ENCODE results near the gene SLC6A13.
"Not testable (repeated sequence)": the region's sequence is repeated elsewhere in the genome, so short reads cannot be mapped to it uniquely, and the experiment has no call there.

The SLC6A13 gene

DNA sequence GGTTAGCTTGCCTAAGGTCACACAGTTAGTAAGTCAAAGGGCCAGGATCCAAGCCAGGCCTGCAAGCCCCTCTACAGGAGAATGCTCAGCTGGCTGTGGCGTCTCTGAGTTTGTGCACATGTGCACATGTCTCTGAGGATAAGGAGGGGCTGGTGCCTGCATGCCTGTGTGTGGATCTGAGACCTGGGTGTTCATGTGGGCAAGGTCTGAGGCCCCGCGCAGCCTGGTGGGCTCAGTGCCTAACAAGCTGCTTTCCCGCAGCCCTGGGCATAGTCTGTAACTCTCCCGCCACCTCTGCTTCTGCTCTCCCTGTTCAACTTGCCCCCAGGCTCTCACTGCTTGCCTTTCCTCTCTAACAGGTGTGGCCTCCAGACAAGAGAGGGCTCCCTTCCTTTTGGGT is 44.4 kb downstream of the SLC6A13 start:
- no peak for ATAC-seq
- H3K27me3 Mint-ChIP-seq: peaks cover 24% of the 10 kb centered on the region
- no peaks in the 10 kb centered on the region for H3K9me3 Mint-ChIP-seq
- H3K27ac Mint-ChIP-seq: no peak overlapping the region
- H3K4me3 Mint-ChIP-seq: no peak overlapping the region
- peaks cover 19% of the 10 kb centered on the region for H3K4me1 Mint-ChIP-seq
- no peak for DNase-seq

DNA sequence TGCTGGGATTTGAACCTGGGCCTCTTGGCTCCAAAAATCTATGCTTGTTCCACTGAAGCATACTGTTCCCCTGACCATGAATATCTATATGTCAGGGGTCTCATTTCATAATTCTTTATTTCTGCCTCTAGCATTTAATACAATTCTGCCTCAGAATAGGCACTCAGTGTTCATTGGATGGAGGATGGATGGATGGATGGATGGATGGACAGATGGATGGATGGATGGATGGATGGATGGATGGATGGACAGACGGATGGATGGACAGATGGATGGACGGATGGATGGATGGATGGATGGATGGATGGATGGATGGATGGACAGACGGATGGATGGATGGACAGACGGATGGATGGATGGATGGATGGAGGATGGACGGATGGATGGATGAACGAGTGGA is 45.6 kb downstream of the SLC6A13 start:
- H3K4me1 Mint-ChIP-seq: peaks cover 28% of the 10 kb centered on the region
- not testable (repeated sequence) for ATAC-seq, H3K27ac Mint-ChIP-seq

DNA sequence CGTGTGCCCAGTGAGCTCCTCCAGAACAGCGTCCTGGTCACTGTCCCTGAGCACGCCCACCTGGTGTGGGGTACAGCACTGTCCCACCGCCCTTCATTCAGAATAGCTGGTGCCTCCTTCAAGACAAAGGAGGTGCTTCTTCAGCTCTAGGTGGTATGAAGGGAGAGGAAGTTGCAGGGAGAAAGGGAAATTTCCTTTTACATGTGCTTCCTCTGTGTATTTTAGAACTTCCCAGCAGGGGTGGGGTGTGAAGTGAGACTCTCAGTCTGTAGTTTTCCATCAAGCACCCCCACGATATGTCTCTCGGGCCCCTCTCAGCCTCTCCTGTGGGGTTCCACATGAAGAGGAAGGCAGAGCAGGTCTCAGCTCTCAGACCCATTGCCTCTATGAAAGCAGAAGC is 47.5 kb downstream of the SLC6A13 start:
- peaks cover 28% of the 10 kb centered on the region for H3K4me1 Mint-ChIP-seq
- no peak overlapping the region for H3K4me3 Mint-ChIP-seq
- H3K27ac Mint-ChIP-seq: no peak overlapping the region
- H3K9me3 Mint-ChIP-seq: no peaks in the 10 kb centered on the region
- H3K27me3 Mint-ChIP-seq: peaks cover 48% of the 10 kb centered on the region
- ATAC-seq: no peak
- DNase-seq: no peak

More for the DNA sequence above, 45.6 kb downstream of the SLC6A13 start:
- H3K9me3 Mint-ChIP-seq, DNase-seq, H3K4me3 Mint-ChIP-seq: not testable (repeated sequence)
- H3K27me3 Mint-ChIP-seq: peaks cover 36% of the 10 kb centered on the region

DNA sequence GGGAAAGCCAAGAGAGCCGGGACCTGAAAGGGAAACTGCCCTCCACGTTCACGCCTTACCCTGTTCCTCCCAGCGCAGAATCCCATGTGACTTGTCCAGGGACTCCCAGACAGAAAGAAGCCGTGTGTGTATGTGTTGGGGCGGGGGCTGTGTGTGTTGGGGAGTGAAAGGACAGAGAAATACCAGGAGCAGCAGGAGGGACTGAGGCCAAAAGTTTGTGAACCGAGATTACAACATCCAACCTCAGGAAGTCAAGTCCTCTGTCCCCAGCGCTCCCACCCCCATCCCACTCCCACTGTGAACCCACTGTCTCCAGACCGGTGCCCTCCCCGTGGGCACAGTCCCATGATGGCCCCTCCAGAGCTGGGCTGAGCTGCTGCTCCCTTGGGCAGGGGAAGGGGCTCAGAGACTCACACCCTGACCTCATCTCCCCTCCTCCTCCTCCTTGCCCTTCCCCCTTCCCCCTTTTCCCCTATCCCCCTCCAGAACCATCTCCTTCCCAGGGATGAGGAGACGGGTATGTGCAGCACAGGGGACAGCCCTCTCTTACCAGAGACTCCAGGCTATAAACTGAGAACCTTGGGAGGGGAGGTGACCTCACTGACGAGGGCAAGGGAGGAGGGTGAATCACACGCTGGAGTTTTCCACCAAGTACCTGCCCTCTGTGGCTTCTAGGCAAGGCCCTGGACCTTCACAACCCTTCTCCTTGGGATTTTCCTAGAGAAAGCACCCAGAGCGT is 48.5 kb downstream of the SLC6A13 start, which contains the start of gene SLC6A12:
Gene SLC6A12, minus strand, starts transcription at position 155 of the 739 bp plus-strand sequence. CDS start 4,171 bp downstream, outside the sequence.
- Mint-ChIP-seq H3K27ac (peak within 1 kb of the TSS; percentile 23 to 75), H3K9me3 (no peaks in the 10 kb centered on the region), H3K4me1 (peaks cover 21% of the 10 kb centered on the region), H3K4me3 (no peak within 1 kb of the TSS), H3K27me3 (peaks cover 57% of the 10 kb centered on the region)
- DNase-seq (no peak), ATAC-seq (peak; percentile 27)

DNA sequence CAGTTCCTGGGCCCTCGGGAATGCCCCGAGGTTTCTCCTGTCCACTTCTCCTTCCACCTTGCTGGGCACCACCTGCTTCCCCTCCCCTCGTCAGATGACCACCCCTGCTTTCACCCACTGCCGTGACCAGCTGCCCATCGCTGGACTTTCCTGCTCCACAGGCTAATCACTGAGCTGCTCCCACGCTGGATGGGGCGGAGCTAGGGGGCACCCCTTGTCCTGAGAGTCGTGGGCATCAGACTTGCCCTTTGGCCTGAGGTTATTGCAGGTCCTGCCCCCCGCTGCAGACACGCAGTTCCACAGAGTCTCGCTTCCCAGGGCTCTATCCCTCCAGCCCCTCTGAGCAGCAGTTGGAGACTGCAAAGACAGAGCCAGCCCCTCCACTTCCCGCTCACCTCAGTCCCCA is 49.1 kb downstream of the SLC6A13 start:
- H3K4me3 Mint-ChIP-seq: no peak overlapping the region
- ATAC-seq: no peak

DNA sequence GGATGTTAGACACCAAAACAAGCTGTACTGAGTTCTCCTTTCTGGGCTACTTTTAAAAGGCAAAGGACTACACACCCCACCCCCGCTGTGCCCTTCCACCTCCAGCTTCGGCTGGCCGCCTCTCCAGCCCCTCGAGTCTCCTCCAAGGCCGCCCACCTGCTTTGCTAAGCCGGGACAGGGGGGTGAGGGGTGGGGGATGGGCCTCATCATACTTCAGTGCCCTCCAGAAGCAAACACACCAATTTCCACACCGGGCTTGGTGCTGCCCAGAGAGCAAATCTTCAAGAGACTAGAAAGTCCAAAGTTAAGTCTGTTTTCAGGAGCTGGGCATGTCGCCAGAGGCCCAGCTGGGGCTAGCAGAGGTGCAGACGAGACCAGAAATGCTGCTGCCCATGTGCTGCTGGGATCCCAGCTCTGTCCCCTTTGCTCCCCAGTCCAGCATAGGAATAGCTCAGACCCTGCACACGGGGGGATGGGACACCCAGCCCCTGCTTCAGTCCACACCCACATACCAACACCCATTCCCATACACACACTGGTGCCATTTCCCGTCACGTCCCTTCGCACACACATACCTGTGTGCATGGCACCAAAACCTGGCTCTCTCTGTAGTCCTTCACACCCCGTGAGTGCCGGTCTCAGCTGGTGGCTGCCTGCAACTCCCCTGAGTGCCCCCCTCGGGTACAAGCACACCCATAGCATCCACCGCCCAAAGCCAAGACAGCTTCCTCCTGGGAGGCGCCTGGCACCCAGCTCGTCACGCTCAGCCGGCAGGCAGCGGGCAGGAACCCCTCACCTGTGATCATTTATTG is 49.7 kb downstream of the SLC6A13 start:
- ATAC-seq: no peak
- DNase-seq: no peak
- no peaks in the 10 kb centered on the region for H3K9me3 Mint-ChIP-seq
- no peak overlapping the region for H3K4me3 Mint-ChIP-seq
- H3K27ac Mint-ChIP-seq: peak overlapping the region in 1 of 2 donors; percentile 23
- H3K4me1 Mint-ChIP-seq: peaks cover 21% of the 10 kb centered on the region
- peaks cover 68% of the 10 kb centered on the region for H3K27me3 Mint-ChIP-seq

More for the DNA sequence above, 49.1 kb downstream of the SLC6A13 start:
- no peaks in the 10 kb centered on the region for H3K9me3 Mint-ChIP-seq
- peak overlapping the region in 1 of 2 donors; percentile 75 for H3K27ac Mint-ChIP-seq
- peaks cover 21% of the 10 kb centered on the region for H3K4me1 Mint-ChIP-seq
- H3K27me3 Mint-ChIP-seq: peaks cover 62% of the 10 kb centered on the region
- no peak for DNase-seq

DNA sequence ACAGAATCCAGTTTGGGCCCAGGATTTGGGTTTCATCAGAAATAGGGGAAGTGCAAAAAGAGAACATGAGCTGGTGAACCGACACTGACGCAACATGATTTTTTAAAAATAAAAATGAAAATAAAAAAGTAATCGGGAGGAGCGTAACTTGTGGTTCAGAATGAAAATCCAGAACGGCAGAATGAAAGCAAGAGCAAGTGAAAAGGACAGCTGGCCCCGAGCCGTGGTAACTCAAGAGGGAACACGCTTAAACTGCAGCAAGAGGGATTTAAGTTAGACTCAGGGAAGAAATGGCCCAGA is 50.3 kb downstream of the SLC6A13 start:
- DNase-seq (no peak), ATAC-seq (no peak)
- H3K4me3 Mint-ChIP-seq: peak overlapping the region; percentile 2 to 9
- H3K27ac Mint-ChIP-seq: peak overlapping the region in 1 of 2 donors; percentile 77
- H3K27me3 Mint-ChIP-seq: peaks cover 70% of the 10 kb centered on the region
- no peaks in the 10 kb centered on the region for H3K9me3 Mint-ChIP-seq
- peaks cover 21% of the 10 kb centered on the region for H3K4me1 Mint-ChIP-seq

DNA sequence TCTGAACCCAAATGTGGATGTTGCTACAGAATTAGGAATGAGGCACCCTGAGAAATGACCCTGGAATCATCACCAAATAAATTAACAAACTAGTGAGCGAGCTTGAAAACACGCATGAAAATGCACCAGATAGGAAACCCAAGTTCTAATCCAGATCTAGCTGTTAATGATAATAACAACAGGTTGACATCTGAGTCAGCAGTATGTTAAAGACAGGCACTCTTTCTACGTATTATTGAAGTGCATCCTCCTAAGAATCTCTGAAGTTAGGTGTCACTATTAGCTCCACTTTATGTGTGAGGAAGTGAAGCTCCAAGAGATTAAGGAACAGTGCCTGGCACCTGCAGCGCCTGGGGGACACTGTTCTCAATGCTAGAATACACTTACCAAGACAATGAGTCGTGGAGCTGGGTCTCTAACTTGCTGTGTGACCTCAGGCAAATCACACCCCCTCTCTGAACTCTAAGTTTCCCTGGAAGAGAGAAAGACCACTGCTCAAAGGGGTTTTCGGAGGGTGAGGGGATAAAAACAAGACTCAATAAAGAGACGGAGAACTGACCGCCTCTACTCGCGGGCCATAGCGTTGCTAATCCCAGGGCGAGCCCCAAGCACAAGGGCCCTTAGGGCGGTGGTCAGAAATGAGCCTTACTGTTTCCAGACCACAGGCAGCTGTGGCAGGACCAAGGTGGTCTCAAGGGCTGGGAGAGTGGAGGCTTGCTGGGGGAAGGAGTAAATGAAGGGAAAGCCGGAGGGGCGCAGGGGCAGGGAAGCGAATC is 50.8 kb downstream of the SLC6A13 start:
- H3K9me3 Mint-ChIP-seq: no peaks in the 10 kb centered on the region
- DNase-seq (no peak), ATAC-seq (no peak)
- peaks cover 66% of the 10 kb centered on the region for H3K27me3 Mint-ChIP-seq
- peak overlapping the region in 1 of 2 donors; percentile 77 for H3K27ac Mint-ChIP-seq
- H3K4me1 Mint-ChIP-seq: peaks cover 21% of the 10 kb centered on the region
- H3K4me3 Mint-ChIP-seq: peak overlapping the region; percentile 2 to 9

DNA sequence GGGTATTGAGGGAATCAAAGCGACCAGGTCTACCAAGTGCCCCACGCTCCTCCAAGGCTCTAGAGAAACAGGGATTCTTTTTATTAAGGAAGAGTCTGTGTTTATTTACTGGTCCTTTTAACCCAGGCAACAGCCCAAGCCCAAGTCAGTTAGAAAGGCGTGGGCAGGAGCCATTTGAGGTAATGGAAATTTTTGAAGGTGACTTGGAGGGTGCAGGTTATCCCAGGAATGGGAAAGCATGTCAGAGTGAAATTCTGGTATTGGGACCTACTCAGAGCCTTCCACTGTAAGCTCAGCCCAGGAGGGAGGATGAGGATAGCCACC is 51.5 kb downstream of the SLC6A13 start:
- DNase-seq (no peak), ATAC-seq (no peak)
- no peaks in the 10 kb centered on the region for H3K9me3 Mint-ChIP-seq
- peaks cover 21% of the 10 kb centered on the region for H3K4me1 Mint-ChIP-seq
- H3K27me3 Mint-ChIP-seq: peaks cover 70% of the 10 kb centered on the region
- H3K4me3 Mint-ChIP-seq: no peak overlapping the region
- no peak overlapping the region for H3K27ac Mint-ChIP-seq

DNA sequence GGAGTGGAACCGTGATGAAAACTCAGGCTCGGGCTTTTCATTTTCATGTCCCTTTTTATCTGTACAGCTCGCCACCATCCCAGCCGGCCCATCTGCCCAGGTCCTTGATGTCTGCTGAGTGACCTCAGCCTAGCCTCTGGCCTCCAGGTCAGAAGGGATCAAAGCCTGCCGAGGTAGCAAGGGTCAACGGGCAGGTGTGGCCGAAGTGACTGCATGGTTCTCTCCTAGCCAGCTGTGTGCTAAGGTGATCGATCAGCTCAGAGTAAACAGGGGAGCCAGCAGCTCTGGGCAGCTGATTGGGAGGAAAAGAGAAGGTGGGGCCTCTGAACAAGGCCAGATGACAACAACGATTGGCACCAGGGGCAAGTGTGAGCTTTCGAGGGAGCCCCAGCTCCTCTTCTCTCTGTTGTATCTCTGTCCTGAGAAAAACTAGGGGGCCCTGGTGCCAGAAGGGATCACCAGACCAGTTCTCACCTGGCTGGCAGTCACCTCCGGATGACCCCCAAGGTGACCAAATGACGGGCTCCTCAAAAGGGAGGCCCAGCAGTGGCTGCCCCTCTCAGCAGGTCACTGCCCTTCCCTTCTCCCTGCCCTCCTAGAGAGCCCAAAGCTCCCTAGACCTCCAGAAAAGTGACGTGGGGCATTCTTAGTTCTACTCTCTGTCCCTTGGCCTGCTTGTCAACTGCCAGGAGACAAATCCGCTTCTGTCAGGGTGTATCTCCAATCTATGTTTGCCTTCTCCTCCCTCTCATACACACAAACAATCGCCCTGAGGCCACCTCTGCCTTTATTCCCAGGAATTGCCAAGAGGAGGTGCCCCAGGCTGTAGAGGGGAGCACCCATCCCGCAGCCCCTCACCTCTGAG is 52.1 kb downstream of the SLC6A13 start:
- Mint-ChIP-seq H3K27me3 (peaks cover 76% of the 10 kb centered on the region), H3K27ac (no peak overlapping the region), H3K4me1 (peaks cover 21% of the 10 kb centered on the region), H3K9me3 (no peaks in the 10 kb centered on the region), H3K4me3 (no peak overlapping the region)
- no peak for ATAC-seq
- DNase-seq: no peak

DNA sequence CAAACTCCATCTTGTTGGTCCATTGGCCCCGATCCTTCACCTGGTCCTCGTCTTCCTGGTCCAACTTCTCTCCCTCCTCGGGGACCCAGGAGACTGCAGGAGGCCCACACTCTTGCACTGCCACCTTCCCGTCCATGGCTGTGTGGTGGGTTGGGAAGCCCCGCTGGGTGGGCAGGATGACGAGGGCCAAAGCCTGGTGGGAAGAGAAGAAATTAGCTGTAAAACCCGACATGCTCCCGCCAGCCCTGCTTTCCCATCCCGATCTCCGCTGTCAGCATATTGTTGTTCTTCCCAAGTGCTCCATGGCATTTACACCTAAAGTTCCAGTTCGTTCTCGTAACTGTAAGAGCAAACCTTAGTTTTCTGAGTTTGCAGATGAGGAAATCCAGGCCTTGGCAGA is 52.8 kb downstream of the SLC6A13 start:
- Mint-ChIP-seq H3K4me1 (peaks cover 21% of the 10 kb centered on the region), H3K27me3 (peaks cover 82% of the 10 kb centered on the region), H3K4me3 (no peak overlapping the region), H3K9me3 (no peaks in the 10 kb centered on the region), H3K27ac (no peak overlapping the region)
- DNase-seq (no peak), ATAC-seq (no peak)

DNA sequence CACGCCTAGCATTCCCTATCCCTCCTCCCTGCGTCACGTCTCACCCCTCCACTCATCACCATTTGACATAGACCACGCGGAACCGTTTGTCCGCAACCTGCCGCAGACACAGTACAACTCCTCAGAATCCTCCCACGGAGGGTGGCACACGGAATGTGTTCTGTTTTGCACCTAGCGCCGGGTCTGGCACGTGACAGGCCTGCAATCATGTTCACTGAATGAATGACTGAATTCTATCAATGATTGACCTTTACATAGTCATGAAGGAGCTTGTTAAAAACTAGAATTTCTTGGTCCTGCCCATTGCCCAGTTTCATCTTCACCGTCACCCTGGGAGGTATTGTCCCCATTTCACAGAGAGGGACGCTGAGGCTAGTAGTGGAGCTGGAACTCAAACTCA is 53.4 kb downstream of the SLC6A13 start:
- H3K27ac Mint-ChIP-seq: no peak overlapping the region
- no peak for ATAC-seq
- H3K9me3 Mint-ChIP-seq: no peaks in the 10 kb centered on the region

DNA sequence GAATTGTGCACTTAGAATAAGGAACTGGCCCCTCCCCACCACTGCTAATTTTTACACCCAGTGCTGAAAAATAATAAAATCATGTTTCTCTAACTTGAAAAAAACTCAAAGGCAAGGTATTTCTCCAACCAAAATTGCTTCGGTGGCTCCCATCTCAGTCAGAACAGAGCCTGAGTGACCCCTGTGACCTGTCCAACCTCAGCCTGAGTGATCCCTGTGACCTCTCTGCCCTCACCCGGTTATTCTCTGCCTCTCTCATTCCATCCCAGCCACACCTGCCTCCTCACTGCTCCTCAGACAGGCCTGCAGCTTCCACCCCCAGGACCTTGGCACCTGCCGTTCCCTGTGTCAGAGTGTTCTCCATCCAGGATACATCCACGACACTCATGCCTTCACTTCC is 53.8 kb downstream of the SLC6A13 start:
- H3K4me3 Mint-ChIP-seq: no peak overlapping the region
- ATAC-seq (no peak), DNase-seq (no peak)
- H3K9me3 Mint-ChIP-seq: no peaks in the 10 kb centered on the region
- peaks cover 88% of the 10 kb centered on the region for H3K27me3 Mint-ChIP-seq
- no peak overlapping the region for H3K27ac Mint-ChIP-seq
- H3K4me1 Mint-ChIP-seq: peaks cover 22% of the 10 kb centered on the region

More for the DNA sequence above, 53.4 kb downstream of the SLC6A13 start:
- peaks cover 21% of the 10 kb centered on the region for H3K4me1 Mint-ChIP-seq
- peaks cover 88% of the 10 kb centered on the region for H3K27me3 Mint-ChIP-seq
- DNase-seq: no peak
- no peak overlapping the region for H3K4me3 Mint-ChIP-seq

DNA sequence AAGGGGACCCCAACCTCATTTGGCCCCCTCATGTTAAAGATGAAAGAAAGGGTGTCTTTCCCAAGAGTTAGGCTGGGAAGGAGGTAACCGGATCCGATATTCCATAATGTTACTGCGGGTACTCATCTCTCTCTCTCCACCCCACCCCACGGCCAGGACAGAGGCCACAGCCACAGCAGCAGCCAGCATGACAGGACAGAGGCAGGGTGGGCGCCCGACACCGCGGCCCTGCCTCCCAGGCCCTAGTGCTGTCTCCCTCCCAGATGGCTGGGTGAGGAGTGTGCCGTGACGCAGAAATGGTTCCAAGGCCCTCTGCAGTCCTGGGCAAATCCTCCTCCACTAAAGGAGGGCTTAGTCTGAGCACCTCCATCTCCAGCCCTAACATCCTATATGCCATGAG is 54.8 kb downstream of the SLC6A13 start:
- no peak overlapping the region for H3K27ac Mint-ChIP-seq
- peaks cover 12% of the 10 kb centered on the region for H3K4me1 Mint-ChIP-seq
- ATAC-seq: no peak
- H3K4me3 Mint-ChIP-seq: no peak overlapping the region
- H3K9me3 Mint-ChIP-seq: no peaks in the 10 kb centered on the region
- no peak for DNase-seq
- H3K27me3 Mint-ChIP-seq: peaks cover 82% of the 10 kb centered on the region

Measured in stimulated activated naive CD8-positive, alpha-beta T cell treated with anti-CD3 and anti-CD28 coated beads, Interleukin-15, amount 100 ng/mL, for 72 hours (primary cell).